Fibroblast of skin of abdomen (primary cell): Measurements from ENCODE around the gene RUFY2.
"Not testable (repeated sequence)": the region's sequence is repeated elsewhere in the genome, so short reads cannot be mapped to it uniquely, and the experiment has no call there.

Experiments used
- DNase-seq: peaks from one replicate; pipeline ENCODE4 v3.0.0-alpha.2; 2013

Gene RUFY2

GRCh38 chr10:68362590-68362989 lies 44.5 kb downstream of the RUFY2 start:
- DNase-seq: no peak

DNA sequence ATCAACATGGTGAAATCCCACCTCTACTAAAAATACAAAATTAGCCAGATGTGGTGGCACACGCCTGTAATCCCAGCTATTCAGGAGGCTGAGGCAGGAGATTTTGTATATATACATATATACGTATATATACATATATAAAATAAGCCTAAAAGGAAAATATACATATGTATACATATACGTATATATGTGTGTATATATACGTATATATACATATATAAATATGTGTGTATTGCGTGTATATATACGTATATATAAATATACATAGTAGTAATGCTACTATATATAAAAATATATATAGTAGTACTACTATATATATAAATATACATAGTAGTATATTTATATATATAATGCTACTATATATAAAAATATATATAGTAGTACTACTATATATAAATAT lies 47.9 kb downstream of the RUFY2 start:
- no peak for DNase-seq

DNA sequence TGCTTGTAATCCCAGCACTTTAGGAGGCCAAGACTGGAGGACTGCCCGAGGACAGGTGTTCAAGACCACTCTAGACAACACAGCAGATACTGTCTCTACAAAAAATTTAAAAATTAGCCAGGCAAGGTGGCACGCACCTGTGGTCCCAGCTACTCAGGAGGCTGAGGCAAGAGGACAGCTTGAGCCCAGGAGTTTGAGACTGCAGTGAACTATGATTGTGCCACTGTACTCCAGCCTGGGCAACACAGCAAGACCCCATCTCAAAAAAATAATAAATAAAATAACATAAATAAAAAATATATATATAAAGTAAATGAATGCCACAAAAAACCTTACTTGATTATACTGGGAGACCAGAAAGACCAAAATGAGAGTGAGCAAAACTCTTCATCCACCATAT lies 53.5 kb downstream of the RUFY2 start:
- DNase-seq: no peak

DNA sequence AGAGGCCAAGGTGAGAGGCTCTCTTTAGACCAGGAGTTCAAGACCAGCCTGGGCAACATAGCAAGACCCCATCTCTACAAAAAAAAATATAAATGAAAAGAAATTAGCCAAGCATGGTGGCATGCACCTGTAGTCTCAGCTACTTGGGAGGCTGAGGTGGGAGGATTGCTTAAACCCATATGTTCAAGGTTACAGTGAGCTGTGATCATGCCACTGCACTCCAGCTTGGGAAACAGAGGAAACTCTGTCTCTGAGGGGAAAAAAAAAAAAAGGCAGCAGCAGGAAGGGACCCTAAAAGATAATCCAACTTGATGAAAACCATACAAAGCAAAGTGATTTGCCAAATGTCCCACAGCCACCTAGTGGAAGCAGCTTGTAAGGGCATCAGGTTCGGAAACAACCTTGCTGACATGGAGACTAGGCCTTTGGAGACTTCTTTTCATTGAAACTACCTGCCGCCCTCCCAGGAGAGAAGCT lies 58.8 kb downstream of the RUFY2 start:
- DNase-seq: peak; percentile 47

- no peak for DNase-seq
Measured at GRCh38 chr10:68346774-68347173, 60.3 kb downstream of the RUFY2 start.

GRCh38 chr10:68345621-68346020 lies 61.5 kb downstream of the RUFY2 start:
- DNase-seq: no peak

DNA sequence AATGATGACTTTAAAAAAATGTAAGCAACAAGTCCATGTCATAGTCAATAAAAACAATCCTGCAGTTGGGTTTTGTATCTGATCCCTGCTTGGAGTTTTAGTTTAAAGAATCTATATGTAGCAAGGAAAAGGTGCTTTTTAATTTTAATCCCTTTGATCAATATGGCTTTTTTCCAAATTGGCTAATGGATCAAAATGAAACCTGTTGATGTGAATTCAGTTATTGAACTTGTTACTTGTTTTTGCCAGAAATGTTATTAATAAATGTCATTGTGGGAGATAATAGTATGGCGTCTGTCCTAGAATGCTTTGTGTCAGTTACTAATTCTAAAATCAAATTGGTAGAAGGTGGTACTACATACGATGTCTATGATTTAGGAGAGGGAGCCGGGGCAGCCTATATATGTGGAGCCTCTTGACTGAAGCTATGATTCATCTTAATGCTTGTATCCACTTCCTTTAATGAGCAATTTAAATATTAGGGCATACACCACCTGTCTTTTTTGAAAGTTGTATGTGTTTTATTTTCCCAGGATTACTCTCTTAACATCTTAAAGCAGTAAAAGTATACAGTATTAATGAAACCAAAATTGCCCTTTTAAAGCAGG lies 64.1 kb downstream of the RUFY2 start:
- DNase-seq: no peak

DNA sequence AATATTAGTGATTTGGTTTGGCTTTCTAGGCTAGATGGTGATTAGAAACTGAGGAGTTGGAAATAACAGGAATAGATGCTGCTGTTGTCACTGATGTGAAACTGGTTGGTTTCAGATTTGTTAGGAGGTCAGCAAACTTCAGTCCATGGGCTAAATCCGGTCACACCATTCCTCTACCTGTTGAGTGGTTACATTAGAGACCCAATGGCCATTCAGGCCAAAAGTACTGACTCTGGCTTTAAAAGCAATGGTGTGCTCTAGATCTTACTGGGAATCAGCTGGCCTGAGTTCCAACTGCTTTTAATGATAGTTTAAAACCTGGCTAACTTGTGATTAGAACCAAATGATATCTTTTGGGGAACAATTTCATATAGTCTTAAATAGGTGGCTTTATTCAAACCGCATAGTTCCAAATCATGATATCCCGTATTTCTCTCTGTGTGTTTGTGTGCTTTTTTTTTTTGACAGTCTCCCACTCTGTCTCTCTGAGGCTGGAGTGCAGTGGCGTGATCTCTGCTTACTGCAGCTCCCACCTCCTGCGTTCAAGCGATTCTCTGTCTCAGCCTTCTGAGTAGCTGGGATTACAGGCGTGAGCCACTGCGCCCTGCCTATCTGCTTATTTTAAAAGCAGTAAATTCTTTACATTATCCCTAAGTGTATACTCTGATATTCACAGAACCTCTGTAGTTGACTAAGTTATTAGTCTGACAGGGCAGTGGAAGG lies 66.6 kb downstream of the RUFY2 start:
- no peak for DNase-seq

GRCh38 chr10:68336754-68337351 lies 70.2 kb downstream of the RUFY2 start:
- no peak for DNase-seq

- DNase-seq: no peak
Measured at GRCh38 chr10:68334672-68335467, 72.2 kb downstream of the RUFY2 start.

DNA sequence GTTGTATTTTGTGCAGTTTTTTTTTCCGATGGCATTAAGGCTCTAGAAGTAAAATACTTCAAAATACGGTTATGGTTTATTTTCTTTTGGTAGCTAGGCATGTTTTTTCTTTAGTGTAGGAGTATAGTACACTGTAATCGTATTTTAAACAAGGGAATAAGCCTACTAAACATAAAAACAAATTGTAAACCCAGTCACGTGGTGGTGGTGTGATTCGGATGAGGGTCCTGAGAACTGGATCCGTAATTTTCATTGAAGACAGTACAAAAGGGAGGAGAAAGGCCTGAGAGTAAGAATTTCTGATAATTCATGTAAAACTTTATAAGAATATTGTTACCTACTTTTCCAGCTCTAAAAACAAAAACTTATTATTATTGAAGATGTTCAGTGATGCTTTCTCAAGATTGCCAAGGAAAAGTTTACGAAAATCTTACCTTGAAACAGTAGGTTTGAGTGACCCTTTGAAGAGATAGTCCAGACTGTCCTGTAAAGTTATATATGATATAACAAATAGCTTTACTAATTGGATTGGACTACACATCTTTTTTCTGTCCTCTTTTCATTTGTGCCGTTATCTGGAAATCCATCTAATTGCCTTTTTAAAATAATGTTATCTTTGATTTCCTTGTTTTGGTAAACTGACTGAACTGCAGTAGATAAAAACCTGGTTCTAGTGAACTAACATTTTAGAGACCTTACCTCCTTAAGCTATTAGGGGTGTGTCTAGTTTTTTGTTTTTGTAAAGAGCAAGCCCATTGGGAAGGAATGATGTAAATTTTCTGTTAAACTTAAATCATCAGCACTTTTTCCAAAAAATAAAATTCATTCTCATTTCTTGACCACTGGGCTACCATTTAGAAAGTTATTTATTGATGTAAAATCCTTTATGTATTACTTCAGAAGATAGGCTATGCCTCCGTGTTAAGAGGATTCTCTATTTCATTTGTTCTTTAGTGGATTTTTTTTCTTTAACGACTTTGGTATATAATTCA lies 73.3 kb downstream of the RUFY2 start:
- no peak for DNase-seq

DNA sequence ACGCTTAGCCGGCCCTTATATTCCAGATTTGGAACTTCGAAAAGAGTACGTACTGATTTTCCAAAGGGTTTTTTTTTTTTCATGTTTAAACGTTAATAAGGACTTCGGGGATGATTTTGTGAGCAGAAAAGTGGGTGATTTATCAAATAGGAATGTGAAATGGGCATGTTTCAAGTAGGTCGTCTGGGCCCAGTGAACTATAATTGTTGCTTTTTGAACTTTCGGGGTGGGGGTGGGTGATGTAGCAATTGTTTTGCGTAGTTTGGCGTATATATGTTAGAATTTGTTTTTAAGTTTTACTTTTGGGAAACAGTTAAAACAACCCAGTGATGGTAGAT lies 74.0 kb downstream of the RUFY2 start:
- no peak for DNase-seq

DNA sequence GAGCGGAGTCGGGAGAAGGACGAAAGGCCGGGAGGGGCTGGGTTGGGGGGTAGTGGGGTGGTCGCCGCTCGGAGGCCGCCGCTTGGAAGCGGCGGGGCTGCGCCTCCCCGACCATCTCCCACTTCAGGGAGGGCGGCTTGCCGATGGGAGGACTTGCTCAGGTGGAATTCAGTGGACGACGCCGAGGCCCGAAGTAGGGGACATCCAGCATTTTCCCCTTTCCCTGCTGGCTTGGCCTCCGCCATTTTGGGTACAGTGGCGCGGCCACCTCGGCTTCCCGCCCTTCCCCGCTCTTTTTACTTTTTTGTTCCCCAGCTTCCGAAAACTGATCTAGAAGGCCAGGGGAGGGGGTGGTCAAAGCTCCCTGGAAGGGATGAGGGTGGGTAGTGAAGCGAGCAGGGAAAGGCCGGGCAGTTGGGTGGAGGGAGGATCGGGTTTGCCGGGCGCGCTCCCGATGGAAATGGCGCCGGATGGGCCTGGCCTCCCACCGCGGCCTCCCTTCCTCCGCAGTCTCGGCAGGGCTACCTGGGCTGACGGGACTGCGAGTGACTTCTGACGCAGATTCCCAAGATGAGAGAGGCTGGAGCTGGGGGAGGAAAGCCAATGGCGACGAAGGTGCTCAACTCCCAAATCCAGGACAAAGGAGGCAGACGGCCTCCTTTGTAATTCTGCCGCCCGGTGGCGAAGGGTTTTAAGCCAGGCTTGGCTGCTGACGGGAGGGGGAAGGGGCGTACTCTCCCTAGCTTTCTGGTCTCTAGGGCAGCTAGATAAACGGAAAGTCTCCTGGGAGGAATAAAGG lies 74.6 kb downstream of the RUFY2 start, which contains the start of gene PBLD:
TSS of gene PBLD (minus strand) at position 670 of the 799 bp plus-strand sequence. CDS start 26,084 bp downstream, outside the sequence.
- peak; percentile 85 for DNase-seq

DNA sequence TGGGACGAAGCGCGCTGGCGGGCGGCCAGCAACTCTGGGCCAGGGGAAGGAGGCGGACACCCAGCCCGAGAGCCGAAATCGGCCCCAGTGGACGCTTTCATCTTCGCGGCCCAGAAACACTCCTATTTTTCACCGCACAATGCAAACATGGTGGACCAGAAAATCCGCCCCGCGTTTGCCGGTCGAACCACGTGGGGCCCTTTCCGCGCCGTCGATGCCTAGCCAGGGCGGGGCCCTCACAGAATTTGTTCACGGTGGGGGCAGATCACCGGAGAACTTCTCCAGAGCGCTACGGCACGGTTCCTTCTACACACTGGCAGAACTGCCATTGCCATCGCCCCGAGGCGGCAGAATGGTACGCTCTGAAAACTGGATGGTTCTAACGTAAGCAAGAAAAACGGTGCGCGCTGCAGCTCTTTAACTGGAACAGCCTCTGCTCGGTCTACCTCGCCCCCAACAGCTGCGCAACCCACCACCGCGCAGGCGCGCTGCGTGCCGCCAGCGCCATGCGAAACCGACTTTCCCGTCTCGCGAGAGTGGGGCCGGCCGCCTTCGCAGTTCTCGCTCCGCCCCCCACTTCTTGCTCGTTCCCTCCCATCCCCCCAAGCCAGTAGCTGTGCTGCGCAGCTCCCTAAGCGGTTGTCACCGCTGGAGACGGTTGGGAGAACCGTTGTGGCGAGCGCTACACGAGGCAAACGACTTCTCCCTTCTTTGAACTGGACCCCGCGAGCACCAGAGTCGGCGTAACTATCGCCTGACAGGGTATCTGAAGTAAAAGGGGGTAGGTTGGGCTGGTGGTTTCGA lies 75.4 kb downstream of the RUFY2 start, which contains the start of gene HNRNPH3:
TSS of gene HNRNPH3 (plus strand) at position 610 of the 804 bp plus-strand sequence. CDS start 5,158 bp downstream, outside the sequence.
- DNase-seq: peak; percentile 98

- peak; percentile 20 for DNase-seq
Measured at GRCh38 chr10:68330852-68331454, 76.1 kb downstream of the RUFY2 start.

DNA sequence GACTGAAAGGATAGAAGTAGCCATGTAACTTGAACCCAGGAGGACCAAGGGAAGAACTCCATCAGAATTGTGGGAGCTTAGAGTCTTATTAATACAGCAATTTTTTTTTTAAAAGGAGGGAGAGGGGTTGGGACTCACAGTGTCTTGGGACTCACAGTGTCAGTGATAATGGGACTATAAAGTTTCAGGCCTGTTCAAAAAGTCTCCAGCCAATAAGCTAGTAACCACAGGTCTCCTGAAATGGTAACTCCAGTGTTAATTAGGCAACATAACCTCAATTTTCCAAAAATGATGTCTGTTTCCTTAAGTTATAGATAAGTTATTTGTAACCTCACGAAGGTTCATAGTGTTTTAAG lies 77.6 kb downstream of the RUFY2 start:
- no peak for DNase-seq

- DNase-seq: peak; percentile 66
Measured at GRCh38 chr10:68327889-68328786, 78.9 kb downstream of the RUFY2 start.

GRCh38 chr10:68324396-68324795 lies 82.7 kb downstream of the RUFY2 start:
- not testable (repeated sequence) for DNase-seq
